Ovary (tissue), 3 donors: Measurements from ENCODE around the gene ADGRV1.

Experiments
- EP300 ChIP-seq: sonication (generic); formaldehyde crosslinking; IDR thresholded peaks from one replicate; pipeline ENCODE4 v1.6.1; 2017; ENCODE audit warnings: antibody characterized with exemption
- POLR2A ChIP-seq: fragments of 450-650 bp; IDR thresholded peaks from one replicate; pipeline ENCODE4 v1.6.1; 2017; ENCODE audit warnings: antibody characterized with exemption, mild to moderate bottlenecking, moderate library complexity
- TF ChIP-seq, protein P1 (sequence below), 3 donors: fragments of 450-650 bp in 2 of 3; fragments of 200-600 bp in 1 of 3; IDR thresholded peaks; one replicate each; pipeline versions ENCODE4 v1.5.1 to v1.8.0; 2016 to 2022; ENCODE audit warnings: antibody characterized with exemption in 3 of 3, mild to moderate bottlenecking in 1 of 3
- donor health status: DM: no; HTN: no; CAD: no.

DNA sequence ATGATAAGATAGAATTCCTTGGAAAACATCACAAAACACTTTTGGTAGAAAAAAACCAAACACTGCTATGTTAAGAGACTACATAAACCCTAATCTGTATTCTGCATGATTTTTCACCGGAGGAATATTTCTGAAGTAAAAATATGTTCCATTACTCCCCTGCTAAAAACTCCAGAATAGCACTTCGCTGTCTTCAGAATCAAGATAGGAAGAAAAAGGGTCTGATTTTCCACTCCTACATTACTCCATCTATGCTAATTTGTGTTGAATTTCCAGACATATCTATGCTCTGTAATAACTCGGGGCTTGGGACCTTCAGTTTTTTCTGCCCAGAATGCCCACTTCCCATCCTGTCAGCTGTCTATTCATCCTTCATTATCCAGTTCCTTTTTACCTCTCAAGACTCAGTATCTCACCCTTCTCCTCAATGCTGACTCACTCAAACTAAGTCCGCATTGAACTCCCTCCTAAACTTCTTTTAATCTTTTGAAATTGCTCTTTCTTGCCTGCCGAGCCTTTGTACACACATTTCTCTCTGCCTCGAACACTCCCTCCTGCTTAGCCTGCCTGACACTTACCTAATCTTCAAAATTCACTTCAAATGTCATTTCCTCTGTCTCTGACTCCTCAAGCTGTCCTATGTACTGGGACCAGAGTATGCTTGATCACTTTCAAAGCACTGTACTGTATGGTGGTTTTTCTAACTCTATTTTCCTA lies 653.6 kb downstream of the ADGRV1 start:
- TF ChIP-seq, protein P1, sequence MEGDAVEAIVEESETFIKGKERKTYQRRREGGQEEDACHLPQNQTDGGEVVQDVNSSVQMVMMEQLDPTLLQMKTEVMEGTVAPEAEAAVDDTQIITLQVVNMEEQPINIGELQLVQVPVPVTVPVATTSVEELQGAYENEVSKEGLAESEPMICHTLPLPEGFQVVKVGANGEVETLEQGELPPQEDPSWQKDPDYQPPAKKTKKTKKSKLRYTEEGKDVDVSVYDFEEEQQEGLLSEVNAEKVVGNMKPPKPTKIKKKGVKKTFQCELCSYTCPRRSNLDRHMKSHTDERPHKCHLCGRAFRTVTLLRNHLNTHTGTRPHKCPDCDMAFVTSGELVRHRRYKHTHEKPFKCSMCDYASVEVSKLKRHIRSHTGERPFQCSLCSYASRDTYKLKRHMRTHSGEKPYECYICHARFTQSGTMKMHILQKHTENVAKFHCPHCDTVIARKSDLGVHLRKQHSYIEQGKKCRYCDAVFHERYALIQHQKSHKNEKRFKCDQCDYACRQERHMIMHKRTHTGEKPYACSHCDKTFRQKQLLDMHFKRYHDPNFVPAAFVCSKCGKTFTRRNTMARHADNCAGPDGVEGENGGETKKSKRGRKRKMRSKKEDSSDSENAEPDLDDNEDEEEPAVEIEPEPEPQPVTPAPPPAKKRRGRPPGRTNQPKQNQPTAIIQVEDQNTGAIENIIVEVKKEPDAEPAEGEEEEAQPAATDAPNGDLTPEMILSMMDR (IDR thresholded peaks at IDR 0.05) = no peak
- TF ChIP-seq EP300 (no peak), POLR2A (no peak)
